Transverse colon (tissue), 3 donors: Measurements from ENCODE around the gene AHNAK2.

Experiments
- CTCF ChIP-seq, 5 experiments: fragments of 200-600 bp in 3 of 5; fragments of 450-650 bp in 2 of 5; sonication (generic) in 3 of 5; IDR thresholded peaks; 1 replicate in 2 of 5; 2 replicates in 3 of 5; pipeline ENCODE4 v1.5.1; 2016 to 2017; ENCODE audit warnings: antibody characterized with exemption in 5 of 5, inconsistent platforms in 3 of 5, mild to moderate bottlenecking in 2 of 5, moderate library complexity in 1 of 5
- EP300 ChIP-seq: sonication (generic); formaldehyde crosslinking; IDR thresholded peaks from one replicate; pipeline ENCODE4 v1.6.1; 2017; ENCODE audit warnings: antibody characterized with exemption, low read depth
- POLR2A ChIP-seq: fragments of 450-650 bp; IDR thresholded peaks from one replicate; pipeline ENCODE4 v1.6.1; 2016; ENCODE audit warnings: antibody characterized with exemption, mild to moderate bottlenecking, moderate library complexity

GRCh38 chr14:104931304-104931770 is 46.8 kb downstream of the AHNAK2 start:
- TF ChIP-seq CTCF (IDR thresholded peaks at IDR 0.05), result no peak
- no peak for TF ChIP-seq POLR2A
- TF ChIP-seq EP300, result no peak
